NCI-H82 (cell line): Measurements from ENCODE around the gene PES1.
"Not testable (repeated sequence)": the region's sequence is repeated elsewhere in the genome, so short reads cannot be mapped to it uniquely, and the experiment has no call there.

ENCODE experiments used
- DNase-seq: peaks from one replicate; lab custom pipeline; 2025; lab: John Stamatoyannopoulos, UW

PES1 gene

DNA sequence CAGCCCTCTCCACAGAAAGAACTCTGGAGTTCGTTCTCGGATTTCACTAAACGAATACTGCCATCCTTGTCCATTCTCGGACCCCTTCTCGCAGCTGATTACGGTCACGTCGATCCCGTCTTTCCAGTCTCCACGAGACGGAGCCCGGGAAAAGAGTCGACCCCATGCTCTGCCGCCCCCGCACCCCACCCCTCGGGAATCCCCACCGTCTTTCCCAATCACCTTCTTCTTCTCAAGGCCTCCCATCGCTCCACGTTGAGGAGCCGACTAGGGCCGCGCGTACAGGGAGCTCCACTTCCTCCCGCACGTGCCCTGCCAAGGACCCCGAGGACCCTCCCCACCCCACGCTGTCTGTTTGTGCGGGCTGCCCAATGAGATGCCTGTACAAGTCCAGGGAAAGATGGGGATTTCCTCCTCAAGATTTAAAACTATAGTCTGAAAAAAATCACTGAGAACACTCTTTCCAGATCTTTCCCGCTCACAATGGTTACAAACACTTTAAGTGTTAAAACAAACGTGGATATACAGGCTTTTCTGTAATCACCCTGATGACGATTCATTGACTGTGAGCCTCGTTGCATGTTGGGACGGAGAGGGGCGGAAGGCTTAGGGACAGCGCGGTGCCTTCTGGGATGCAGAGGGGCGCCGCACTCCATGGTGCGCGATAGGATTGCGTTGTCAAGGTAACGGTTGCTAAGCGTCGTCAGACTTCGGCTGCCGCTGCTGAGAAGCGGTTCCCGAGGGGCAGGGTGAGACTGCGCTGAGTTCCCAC lies at the start of gene PES1:
Gene PES1 (minus strand): TSS at position 323 of the 772 bp plus-strand sequence. CDS start 77 bp downstream, at position 246.
- DNase-seq, result peak; percentile 99

DNA sequence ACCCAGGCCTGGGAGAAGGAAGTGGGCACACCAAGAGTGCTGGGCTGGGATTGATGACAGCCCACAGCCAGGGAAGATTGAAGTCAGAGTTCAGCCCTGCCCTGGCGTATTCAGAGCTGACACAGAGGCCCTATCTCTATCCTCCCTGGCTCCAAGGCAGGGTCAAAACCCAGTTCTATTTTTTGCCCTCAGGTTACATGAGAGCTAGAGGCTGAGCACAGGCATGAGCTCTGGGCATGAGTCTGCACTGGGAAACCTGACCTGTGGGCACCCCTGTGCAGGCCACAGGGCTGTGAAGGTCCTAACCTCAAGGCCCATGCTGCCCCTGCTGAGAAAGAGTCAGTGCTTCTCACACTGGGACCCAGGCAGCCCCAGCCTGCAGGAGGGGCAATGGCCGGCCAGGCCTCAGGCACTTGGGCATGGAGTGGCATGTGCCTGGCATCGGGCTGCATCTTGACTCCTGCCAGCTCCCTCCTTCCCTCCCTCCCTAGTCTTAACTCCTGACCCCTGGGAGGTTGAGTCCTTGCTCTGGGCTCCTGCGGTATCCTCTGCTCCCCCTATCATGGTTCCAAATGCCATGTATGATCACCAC lies 49.2 kb upstream of the PES1 start:
- DNase-seq, result no peak

DNA sequence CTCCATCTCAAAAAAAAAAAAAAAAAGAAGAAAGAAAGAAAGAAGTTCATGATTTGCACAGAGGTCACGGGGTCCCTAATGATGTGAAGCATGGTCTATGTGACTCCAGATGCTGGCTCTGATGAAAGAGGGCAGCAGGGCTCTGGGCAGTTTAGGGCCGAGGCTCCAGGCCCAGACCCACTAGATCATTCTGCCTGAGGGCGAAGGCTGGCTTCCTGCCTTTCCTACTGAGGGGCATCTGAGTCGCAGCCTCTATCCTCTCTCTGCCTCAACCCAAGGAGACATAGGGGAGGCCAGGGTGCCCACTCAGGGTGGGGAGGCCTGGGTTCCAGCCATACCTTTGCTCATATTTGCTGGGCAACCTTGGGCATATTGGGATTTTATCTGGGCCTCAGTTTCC lies 48.7 kb upstream of the PES1 start:
- DNase-seq, result no peak

DNA sequence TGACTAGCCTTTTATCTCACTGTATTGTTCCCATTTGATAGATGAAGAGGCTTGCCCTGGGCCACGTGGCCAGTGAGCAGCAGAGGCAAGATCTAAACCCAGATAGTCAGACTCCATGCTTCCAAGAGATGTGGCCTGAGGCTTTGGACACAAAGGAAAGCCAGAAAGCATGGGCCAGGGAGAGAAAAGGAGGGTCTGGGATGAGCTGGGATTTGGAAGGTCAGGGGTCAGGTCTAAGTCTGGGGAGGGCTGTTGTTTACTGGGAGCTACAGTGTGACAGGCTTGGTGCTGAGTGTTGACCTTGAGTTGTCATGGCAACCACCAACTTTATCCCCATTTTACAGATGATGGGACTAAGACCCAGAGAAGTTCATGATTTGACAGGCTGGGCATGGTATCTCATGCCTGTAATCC lies 46.0 kb upstream of the PES1 start:
- DNase-seq, result peak; percentile 14

DNA sequence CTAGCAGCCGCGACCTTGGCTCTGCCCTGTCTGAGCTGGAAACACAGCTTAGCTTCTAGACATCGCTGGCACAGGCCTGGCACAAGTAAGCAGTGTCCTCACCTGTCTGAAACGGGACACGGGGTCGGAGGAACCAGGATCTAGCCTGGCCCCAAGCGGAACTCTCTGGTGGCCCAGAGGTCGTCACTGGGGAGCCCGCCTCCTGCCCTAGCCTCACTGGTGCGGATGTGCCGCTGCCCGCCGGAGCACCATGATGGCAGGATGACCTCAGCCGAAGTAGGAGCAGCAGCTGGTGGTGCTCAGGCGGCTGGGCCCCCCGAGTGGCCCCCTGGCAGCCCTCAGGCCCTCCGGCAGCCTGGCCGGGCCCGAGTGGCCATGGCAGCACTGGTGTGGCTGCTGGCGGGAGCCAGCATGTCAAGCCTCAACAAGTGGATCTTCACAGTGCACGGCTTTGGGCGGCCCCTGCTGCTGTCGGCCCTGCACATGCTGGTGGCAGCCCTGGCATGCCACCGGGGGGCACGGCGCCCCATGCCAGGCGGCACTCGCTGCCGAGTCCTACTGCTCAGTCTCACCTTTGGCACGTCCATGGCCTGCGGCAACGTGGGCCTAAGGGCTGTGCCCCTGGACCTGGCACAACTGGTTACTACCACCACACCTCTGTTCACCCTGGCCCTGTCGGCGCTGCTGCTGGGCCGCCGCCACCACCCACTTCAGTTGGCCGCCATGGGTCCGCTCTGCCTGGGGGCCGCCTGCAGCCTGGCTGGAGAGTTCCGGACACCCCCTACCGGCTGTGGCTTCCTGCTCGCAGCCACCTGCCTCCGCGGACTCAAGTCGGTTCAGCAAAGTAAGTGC lies 44.7 kb upstream of the PES1 start:
- peak; percentile 43 for DNase-seq

DNA sequence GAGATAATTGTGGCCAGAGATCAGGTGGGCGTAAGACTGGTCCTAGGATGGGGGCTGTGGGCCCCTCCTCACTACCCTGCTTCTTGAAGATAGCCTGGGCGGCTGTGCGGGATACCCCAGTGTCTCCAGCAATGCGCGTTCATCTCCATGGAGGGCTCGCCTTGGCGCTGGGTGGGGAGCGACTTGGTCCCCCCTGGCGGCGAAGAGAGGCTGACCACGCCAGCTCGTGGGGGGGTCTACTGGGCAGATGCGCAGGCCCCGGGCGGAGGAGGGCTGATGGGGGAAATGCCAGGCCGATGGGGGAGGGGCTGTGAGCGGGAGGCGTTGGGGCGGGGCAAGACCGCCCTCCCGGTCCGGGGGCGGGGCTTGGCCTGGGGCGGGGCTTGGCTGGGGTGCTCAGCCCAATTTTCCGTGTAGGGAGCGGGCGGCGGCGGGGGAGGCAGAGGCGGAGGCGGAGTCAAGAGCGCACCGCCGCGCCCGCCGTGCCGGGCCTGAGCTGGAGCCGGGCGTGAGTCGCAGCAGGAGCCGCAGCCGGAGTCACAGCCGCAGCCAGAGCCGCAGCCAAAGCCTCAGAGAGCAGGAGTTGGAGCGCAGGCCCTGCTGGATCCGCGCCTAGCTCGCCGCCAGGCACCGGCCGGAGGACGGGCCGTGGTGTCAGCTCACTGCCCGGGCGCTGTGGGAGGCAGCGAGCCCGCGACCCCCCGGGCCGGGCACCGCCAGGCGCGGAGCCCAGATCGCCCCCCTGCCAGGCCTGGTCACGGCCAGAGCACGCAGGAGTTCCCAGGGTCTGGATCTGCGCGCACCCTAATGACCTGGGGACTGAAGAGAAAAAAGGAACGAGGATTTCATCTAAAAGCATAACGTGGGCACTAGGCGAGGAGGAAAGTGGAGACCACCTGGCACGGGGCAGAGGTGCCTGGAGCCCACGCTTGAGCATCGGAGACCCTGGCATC lies 43.8 kb upstream of the PES1 start, which contains the start of gene SLC35E4:
Gene SLC35E4 (plus strand): TSS at position 509 of the 953 bp plus-strand sequence. CDS start 670 bp downstream, outside the sequence.
- DNase-seq, result peak; percentile 92

DNA sequence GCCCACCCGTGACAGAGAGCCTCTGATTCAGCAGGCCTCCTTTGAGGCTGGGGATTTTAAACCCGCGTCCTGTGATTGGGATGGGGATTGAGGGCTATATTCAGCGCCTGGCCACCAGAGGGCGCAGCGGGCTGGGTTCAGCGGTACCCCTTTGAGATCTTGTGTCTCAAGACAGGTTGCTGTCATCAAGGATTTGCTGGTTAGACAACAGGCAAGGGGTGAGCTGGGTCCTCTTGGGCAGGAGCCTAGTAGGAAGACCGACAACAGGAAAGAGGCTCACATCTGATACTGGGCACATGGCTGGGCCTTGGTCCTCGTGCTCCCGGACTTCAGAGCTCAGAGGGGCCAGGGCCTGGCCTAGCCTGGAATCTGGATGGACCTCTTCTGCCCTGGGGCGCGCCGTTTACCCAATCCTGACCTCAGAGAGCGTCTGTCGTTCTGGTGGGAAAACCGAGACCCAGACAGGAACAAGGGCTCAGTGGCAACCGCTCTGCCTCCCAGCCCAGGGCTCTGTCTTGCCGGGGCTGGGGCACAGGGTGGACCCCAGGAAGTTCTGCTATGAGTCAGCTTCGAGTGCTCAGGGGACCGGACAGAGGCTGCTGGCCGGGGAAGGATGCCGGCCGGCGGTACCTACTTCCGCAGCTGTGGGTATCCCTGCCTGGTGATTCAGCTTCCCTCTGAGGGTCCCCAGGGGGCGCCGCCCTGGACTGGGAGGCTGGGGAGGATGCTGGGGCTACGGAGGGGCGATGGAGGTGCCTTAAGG lies 42.9 kb upstream of the PES1 start:
- DNase-seq, result peak; percentile 93

DNA sequence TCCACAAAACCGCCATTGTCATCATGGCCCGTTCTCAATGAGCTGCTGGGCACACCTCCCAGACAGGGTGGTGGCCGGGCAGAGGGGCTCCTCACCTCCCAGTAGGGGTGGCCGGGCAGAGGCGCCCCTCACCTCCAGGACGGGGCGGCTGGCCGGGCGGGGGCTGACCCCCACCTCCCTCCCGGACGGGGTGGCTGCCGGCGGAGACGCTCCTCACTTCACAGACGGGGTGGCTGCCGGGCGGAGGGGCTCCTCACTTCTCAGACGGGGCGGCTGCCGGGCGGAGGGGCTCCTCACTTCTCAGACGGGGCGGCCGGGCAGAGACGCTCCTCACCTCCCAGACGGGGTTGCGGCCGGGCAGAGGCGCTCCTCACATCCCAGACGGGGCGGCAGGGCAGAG lies 39.8 kb upstream of the PES1 start:
- DNase-seq, result not testable (repeated sequence)

DNA sequence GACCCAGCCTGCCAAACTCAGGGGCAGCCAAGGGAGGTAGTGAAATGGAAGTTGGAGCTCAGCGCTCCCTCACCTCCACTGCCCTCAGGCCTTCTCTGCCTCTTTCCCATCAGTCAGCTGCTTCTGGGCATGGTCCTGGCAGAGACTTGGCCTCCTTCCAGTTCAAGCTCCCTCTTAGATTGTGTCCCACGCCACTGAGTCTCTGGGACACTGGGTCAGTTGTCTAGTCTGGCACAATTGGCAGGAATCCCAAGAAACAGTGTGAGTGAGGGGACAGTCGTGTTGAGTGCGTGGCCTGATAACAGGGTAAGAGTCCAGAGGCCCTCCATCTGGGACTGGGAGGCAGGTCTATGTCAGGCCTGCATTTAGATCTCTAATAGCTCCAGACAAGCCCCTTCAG lies 36.8 kb upstream of the PES1 start:
- no peak for DNase-seq

DNA sequence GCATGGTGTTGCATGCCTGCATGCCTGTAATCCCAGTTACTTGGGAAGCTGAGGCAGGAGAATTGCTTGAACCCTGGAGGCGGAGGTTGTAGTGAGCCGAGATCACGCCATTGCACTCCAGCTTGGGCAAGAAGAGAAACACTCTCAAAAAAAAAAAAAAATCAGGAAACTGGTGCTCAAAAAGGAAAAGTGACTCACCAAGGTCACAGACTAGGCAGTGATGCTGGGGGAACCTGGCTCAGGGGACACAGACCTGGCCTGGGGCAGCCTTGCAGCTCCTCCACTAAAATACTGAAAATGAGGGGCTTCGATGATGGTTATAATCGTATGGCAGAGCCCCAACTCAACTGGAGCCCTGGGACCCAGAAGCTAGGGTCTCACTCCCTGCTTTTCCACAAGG lies 35.8 kb upstream of the PES1 start:
- DNase-seq, result no peak

DNA sequence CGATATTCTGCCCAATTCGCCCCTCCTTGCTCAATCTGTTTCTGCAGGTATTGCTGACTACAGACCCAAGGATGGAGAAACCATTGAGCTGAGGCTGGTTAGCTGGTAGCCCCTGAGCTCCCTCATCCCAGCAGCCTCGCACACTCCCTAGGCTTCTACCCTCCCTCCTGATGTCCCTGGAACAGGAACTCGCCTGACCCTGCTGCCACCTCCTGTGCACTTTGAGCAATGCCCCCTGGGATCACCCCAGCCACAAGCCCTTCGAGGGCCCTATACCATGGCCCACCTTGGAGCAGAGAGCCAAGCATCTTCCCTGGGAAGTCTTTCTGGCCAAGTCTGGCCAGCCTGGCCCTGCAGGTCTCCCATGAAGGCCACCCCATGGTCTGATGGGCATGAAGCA lies 34.7 kb upstream of the PES1 start:
- peak; percentile 13 for DNase-seq

DNA sequence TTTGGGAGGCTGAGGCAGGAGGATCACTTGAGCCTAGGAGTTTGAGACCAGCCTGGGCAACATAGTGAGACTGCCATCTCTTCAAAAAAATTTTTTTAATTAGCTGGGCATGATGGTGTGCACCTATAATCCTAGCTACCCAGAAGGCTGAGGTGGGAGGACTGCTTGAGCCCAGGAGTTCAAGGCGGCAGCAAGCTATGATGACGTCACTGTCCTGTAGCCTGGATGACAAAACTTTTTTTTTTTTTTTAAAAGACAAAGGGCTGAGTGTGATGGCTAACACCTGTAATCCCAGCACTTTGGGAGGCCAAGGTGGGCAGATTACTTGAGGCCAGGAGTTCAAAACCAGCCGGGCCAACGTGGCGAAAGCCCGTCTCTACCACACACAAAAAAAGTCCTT lies 28.2 kb upstream of the PES1 start:
- not testable (repeated sequence) for DNase-seq

DNA sequence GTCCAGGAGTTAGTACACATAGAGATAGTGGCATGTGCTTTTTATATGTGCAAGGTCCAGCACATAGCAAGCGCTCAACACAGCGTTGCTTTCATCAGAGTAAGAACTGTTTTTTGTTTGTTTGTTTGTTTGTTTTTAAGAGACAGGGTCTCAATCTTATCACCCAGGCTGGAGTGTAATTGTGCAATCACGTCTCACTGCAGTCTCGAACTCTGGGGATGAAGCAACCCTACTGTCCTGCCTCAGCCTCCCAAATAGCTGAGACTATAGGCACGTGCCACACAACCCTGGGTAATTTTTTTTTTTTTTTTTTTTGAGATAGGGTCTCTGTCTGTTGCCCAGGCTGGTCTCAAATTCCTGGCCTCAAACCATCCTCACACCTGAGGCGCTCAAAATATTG lies 26.1 kb upstream of the PES1 start:
- no peak for DNase-seq

DNA sequence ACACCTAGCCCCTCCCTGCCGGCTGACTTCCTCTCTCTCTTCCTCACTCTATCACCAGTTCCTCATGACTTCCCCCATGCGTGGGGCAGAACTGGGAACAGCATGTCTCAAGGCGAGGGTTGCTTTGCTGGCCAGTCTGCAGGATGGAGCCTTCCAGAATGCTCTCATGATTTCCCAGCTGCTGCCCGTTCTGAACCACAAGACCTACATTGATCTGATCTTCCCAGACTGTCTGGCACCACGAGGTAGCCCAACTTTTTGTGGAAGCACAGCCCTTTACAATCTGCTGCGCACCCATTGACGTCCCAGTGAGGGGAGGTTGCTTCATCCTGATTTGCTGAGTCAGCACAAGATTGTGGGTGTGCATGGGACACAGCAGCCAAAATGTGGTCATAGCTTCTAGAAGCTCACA lies 23.8 kb upstream of the PES1 start:
- no peak for DNase-seq

DNA sequence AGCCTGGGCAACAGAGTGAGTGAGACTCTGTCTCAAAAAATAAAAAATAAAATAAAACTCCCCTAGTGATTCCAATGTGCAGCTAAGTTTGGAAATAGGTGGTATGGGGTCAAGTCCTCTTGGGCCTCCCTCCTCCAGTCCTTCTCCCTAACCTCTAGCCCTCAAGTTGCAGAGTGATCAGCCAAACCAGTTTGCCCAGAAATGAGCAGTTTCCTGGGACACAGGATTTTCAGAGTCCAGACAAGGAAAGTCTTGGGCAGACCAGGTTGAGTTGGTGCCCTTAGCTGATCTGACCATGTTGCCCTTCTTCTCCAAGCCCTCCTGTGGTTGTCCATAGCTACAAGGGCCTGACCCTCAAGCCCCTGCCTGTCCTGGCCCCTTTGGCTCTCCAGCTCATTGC lies 23.2 kb upstream of the PES1 start:
- no peak for DNase-seq

DNA sequence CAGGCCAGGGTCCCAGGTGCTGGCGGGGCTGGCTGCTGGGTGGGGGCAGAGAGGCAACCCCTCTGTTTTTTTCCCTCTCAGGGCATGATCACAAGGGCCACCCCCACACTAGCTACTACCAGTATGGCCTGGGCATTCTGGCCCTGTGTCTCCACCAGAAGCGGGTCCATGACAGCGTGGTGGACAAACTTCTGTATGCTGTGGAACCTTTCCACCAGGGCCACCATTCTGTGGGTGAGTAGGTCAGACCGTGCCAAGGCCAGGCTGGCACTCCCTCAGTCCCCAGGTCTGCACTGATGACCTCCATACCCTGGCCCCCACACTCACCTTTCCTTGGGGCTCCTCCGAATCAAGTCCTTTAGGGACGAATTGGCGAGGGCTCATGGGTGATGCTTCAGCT lies 22.6 kb upstream of the PES1 start:
- no peak for DNase-seq

DNA sequence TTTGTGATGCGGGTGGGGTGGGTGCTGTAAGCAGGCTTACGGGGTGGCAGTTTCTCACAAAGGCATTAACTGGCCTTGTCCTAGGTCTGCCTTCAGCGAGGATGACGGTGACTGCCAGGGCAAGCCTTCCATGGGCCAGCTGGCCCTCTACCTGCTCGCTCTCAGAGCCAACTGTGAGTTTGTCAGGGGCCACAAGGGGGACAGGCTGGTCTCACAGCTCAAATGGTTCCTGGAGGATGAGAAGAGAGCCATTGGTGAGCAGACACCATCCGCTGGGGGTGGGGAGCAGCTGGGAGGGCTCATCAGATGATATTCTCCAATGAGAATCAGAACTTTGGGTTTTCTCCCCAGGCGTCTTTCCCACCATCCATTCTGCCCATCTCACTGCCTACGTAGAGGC lies 21.1 kb upstream of the PES1 start:
- DNase-seq, result no peak

DNA sequence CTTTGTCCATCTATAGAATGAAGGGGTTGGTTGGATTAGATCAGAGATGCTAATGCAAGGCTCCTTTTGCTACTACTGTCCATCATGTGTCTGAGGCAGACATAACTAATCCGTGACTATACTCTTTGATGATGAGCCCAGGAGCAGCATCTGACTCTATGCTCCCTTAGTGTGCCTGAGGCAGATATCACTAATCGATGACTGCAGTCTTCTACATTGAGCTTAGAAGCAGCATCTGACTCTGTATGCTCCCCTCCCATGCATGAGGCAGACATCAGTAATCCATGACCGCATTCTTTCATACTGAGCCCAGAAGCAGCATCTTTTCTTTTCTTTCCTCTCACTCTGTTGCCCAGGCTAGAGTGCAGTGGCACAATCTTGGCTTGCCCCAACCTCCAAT lies 19.5 kb upstream of the PES1 start:
- no peak for DNase-seq

DNA sequence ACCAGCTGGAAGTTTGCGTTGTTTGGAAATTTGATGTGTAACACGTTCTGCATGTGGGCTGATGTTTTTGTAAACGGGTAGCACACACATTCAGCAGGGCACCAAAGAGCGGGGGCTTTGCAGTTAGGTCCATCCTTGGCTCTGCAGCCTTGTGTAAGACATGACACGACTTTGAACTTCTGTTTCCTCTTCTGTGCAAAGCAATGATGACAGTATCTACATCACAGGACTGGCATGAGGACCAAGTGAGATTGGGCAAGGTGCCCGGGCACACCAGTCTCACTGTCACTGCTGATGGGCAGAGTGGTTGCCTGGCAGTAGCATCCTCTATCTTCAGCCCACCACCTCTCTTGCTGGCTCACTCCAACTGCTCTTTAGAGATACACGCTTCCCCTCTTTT lies 18.6 kb upstream of the PES1 start:
- no peak for DNase-seq

DNA sequence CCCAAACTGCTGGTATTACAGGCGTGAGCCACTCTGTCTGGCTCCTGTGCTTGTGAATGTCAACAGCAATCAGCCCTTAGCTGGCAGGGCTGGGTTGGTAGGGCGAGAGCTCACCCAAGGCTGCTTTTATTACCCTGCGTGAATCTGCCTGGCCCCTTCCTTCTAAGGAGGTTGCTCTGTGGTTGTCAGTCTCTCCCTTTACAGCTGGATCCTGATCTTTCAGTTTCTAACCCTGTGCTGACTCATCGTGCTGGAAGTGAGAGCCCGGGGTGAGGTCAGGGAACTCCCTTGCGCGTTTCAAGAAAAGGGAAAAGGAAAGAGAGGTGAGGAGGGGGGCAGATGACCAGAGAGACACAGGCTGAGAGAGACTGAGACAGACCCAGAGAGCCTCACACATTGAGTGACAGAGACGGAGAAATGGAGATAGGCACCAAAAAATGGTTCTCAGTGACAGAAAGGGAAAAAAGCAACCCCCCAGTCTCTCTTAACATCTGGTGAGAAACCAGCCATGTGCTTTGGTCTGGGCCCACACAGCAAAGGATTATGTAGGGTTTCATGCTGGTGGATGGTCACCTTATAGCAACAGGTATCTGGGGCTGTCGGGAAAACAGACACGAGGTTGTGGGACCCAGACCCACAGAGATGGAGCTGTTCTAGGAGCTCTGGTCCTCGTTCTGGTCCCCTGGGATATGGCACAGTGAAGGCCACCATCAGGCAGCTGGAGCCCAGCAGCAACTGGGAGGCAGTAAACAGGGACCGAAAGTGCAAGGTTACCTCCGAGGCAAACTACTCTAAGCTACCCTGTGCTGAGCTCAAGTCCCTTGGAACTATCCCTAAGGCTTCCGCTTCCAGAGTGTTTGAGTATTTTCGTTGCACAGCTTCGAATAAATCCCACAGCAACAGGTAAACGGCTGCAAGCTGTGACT lies 17.8 kb upstream of the PES1 start:
- DNase-seq, result no peak
